GM20431 (cell line): ENCODE measurements around the gene SMURF1.
"Not testable (repeated sequence)": the region's sequence is repeated elsewhere in the genome, so short reads cannot be mapped to it uniquely, and the experiment has no call there.

Source experiments
- in situ Hi-C: fragments of 300-500 bp; cut with MseI, MboI; formaldehyde crosslinking; loops from one replicate; pipeline ENCODE4 v1.15.0; 2020; ENCODE audit warnings: low sequenced_read_pairs; ENCODE audit not compliant: unreplicated experiment

SMURF1 gene

GRCh38 chr7:99073839-99074446, 70.0 kb downstream of the SMURF1 start:
- in situ Hi-C loops: no loop called here

GRCh38 chr7:99072126-99072525, 71.8 kb downstream of the SMURF1 start:
- in situ Hi-C loops: no loop called here

GRCh38 chr7:99070361-99070760, 73.5 kb downstream of the SMURF1 start:
- in situ Hi-C loops: no loop called here

GRCh38 chr7:99061001-99061776, 82.7 kb downstream of the SMURF1 start:
- in situ Hi-C loops: no loop called here

- in situ Hi-C loops: no loop called here
Measured at GRCh38 chr7:99054781-99055180, 89.1 kb downstream of the SMURF1 start.

- in situ Hi-C loops: no loop called here
Measured at GRCh38 chr7:99050971-99051370, 92.9 kb downstream of the SMURF1 start.

- in situ Hi-C loops: no loop called here
Measured at GRCh38 chr7:99047526-99048077, 96.3 kb downstream of the SMURF1 start.

- in situ Hi-C loops: no loop called here
Measured at GRCh38 chr7:99046722-99047121, 97.2 kb downstream of the SMURF1 start.

- in situ Hi-C loops: not testable (repeated sequence)
Measured at GRCh38 chr7:99046262-99046661, 97.6 kb downstream of the SMURF1 start.

GRCh38 chr7:99044858-99045257, 99.0 kb downstream of the SMURF1 start:
- in situ Hi-C loops: loop anchor here (5.0 kb wide), 1 partner anchor 267 kb away; no protein-coding TSS in a partner anchor

GRCh38 chr7:99042957-99043356, 101.0 kb downstream of the SMURF1 start:
- in situ Hi-C loops: loop anchor here (5.0 kb wide), 1 partner anchor 269 kb away; no protein-coding TSS in a partner anchor

GRCh38 chr7:99041526-99041925, 102.4 kb downstream of the SMURF1 start:
- in situ Hi-C loops: loop anchor here (5.0 kb wide), 1 partner anchor 271 kb away; no protein-coding TSS in a partner anchor

- in situ Hi-C loops: loop anchor here (5.0 kb wide), 1 partner anchor 272 kb away; no protein-coding TSS in a partner anchor
Measured at GRCh38 chr7:99040104-99040958, 103.6 kb downstream of the SMURF1 start.

- in situ Hi-C loops: no loop called here
Measured at GRCh38 chr7:99039384-99039891, 104.5 kb downstream of the SMURF1 start.

GRCh38 chr7:99038086-99038855, 105.6 kb downstream of the SMURF1 start:
- in situ Hi-C loops: no loop called here

- in situ Hi-C loops: no loop called here
Measured at GRCh38 chr7:99037327-99037940, 106.5 kb downstream of the SMURF1 start.

- in situ Hi-C loops: no loop called here
Measured at GRCh38 chr7:99036546-99037111, 107.3 kb downstream of the SMURF1 start.

GRCh38 chr7:99035723-99036545, 108.0 kb downstream of the SMURF1 start:
- in situ Hi-C loops: no loop called here
